ENCODE measurements around the gene PI4K2B.
"Not testable (repeated sequence)": the region's sequence is repeated elsewhere in the genome, so short reads cannot be mapped to it uniquely, and the experiment has no call there.

PI4K2B gene

GRCh38 chr4:25308306-25308705 lies 74.5 kb downstream of the PI4K2B start:
- DNase-seq = no peak

DNA sequence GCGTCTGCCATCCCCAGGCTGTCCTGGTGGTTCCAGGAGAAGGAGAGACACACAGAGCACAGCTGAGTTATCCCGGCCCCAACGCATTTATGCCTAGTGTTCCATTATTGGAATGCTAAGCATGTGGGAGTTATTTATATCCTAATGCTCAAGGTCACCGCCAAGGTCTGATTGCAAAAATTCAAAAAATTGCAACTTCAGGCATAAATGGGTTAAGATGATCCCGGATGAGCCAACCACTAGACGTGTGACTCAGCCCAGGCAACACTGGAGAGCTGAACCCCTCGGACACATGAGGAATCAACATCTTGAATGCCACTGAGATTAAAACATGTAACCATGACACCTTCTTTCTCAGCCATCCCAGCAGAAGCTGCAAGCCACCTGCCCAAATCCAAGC lies 74.9 kb downstream of the PI4K2B start:
- no peak for DNase-seq

DNA sequence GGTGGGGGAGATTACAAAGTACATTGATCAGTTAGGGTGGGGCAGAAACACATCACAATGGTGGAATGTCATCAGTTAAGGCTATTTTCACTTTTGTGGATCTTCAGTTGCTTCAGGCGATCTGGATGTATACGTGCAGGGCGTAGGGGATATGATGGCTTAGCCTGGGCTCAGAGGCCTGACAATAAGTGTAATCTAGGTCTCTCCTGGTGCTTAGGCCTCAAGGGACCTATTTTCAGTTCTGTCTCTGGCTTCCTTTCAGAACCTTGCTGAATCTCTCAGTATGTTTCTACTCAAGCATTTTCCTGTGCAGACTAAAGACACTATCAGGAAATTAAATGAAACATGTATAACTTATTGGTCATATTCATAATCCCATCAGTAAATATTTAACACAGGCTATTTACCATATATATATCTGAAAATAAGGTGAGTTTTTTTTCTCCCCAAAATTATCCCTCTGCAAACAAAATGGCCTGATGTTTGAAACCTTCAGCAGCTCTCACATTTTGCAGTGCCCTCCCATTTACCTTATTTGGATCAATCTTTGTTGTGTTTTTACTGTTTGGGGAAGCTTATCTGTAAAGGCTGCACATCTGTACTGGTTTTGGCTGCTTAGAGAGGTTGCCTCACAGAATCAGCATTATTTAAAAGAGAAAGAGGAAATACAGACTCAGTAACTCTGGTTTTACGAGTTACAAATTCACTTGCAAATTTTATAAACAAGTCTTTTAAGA lies 76.4 kb downstream of the PI4K2B start:
- no peak for DNase-seq

DNA sequence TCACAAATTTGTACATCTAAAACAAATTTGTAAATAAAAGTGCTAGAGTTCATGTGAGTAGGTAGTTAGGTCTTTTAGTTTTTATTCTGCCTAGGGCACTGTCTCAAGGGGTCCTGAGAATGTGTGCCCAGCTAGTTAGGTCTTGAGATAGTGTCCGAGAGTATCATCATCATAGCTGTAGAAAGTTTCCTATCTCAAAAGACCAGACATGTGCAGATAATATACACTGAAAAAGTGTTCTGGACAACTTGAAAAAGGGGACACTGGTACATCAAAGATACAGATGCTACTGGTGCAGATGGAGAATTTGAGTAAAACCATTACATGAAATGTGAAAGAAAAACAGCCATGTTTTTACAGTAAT lies 77.0 kb downstream of the PI4K2B start:
- DNase-seq = no peak

GRCh38 chr4:25312496-25313200 lies 78.8 kb downstream of the PI4K2B start, which contains the start of gene ZCCHC4:
TSS of gene ZCCHC4 (plus strand) at chr4:25312774. CDS start at chr4:25312810, 36 bp downstream.
- DNase-seq = peak; percentile 76 to 83 (median 82)

DNA sequence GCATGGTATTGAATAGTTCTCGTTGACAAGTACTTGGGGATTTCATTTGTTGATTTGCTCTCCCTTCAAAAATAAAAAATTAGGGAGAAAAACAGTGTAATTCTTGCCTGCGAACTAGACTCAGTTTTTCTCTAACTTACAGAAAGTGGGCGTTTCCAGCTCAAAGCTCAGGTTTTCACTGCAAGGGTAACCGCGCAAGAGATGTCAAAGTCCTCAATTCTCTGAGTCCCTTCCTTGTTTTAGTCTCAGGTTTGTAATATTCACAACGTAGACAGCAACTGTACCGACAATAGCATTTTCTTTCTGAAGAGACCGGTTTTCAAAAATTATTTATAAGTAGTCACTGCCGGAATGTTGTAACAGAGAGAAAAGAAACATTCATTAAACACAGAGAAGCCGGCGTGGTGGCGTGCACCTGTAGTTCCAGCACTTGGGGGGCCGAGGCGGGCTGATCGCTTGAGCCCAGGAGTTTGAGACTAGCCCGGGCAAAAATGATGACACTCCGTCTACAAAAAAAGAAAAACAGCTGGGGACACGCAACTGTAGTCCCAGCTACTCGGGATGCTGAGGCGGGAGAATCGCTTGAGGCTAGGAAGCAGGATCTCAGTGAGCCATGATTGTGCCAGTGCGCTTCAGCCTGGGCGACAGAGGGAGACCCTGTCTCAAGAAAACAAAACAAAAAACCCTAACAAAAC lies 79.5 kb downstream of the PI4K2B start:
- DNase-seq = no peak

- no peak for DNase-seq
Measured at GRCh38 chr4:25320336-25320735, 86.5 kb downstream of the PI4K2B start.

DNA sequence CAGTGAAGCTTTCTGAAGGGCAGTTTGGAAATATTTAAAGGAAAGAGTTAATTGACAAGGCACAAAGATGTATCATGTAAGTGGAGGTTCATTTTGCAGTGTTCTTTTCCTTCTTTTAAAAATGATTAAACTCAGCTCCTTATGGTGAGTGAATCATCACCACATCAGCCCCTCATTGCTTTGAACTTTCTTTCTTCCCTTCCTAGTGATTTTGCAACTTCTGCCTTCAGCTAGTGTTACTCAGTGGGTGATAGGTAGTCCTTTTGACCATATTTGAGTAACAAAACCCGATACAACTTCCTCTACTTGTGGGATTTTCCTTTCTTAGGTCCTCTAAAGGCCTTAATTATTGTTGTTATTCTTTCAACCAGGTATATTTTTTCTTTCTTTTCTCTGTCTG lies 86.9 kb downstream of the PI4K2B start:
- DNase-seq = no peak

DNA sequence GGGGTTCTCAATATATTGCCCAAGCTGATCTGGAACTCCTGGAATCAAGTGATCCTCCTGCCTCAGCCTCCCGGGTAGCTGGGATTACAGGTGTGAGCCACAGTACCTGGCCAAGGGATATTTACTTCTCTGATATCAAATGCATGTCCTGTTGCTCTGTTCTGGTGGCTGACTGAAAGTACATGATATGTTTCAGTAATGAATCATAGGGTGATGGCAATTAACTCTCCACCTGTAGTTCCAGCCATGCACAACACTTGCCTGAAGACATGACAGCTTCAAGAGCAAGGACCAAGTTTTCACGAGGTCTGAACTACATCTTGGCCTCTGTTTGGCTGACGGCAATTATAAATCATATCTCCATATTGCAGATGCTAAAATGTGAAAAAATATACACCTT lies 87.9 kb downstream of the PI4K2B start:
- no peak for DNase-seq

GRCh38 chr4:25328463-25328862 lies 94.6 kb downstream of the PI4K2B start:
- DNase-seq = not testable (repeated sequence)

Data from activated CD4-positive, CD25-positive, alpha-beta regulatory T cell (primary cell).